H1 (cell line): ENCODE results near the gene ATXN7. TPM values are rescaled to one million over a fixed set of nuclear protein-coding genes. Genes with fewer than 3 reads are reported as not detected.

Source experiments
- ASH2L ChIP-seq: fragments of 200-600, 300-600 bp; sonication (generic); IDR thresholded peaks from one replicate; pipeline ENCODE4 v1.7.1; 2017; ENCODE audit warnings: low read length
- BACH1 ChIP-seq: IDR thresholded peaks from 2 replicates; pipeline ENCODE4 v1.6.1; 2012; ENCODE audit warnings: low read length, improper control_type of control experiment
- CHD7 ChIP-seq: fragments of 300-600 bp; sonication (generic); IDR thresholded peaks from 2 replicates; pipeline ENCODE4 v1.7.1; 2012; ENCODE audit warnings: low read length, moderate library complexity, mild to moderate bottlenecking, inconsistent platforms; ENCODE audit not compliant: insufficient replicate concordance
- CTCF ChIP-seq, 3 experiments: IDR thresholded peaks; 1 replicate in 2 of 3; 2 replicates in 1 of 3; pipeline versions ENCODE4 v1.5.1 to v1.6.1; 2011; ENCODE audit warnings: low read length in 3 of 3, mild to moderate bottlenecking in 3 of 3, inconsistent platforms in 2 of 3, low read depth in 1 of 3, moderate library complexity in 1 of 3; ENCODE audit not compliant: insufficient read depth in 1 of 3; ENCODE audit errors: control extremely low read depth in 1 of 3
- polyA plus RNA-seq, 7 experiments: library from polyadenylated mRNA; depleted of rRNA in 3 of 7; stranded (reverse) in 5 of 7; unstranded in 2 of 7; fragments of >200 nt in 5 of 7; fragments of 200-250 nt in 2 of 7; gene quantifications; 1 replicate in 5 of 7; 2 replicates in 1 of 7; 4 replicates in 1 of 7; pipeline versions ENCODE4 v1.2.1 to v1.2.3, GENCODE V29; 2011 to 2013; ENCODE audit warnings: missing spikeins in 2 of 7, mixed read lengths in 2 of 7
- total RNA-seq: library from RNA; stranded (reverse); fragmentation: NEBNext Ultra II Directional; extraction: Animal tissue kit (Norgen Biotek cat#: 25700); gene quantifications from 2 replicates; pipeline ENCODE4 v1.2.1, GENCODE V29; 2021

The ATXN7 gene
- total and polyA plus RNA-seq, 2 of the 8 experiments (the other 6 are each of a cell fraction or from before 2014, with no cell fraction given) = 15.5 to 16.8 TPM

GRCh38 chr3:63912768-63913588 is 49.3 kb downstream of the ATXN7 start (continued):
- TF ChIP-seq CHD7 (no peak), CTCF (IDR thresholded peaks at IDR 0.05; ENCODE audit: control extremely low read depth in 1 of 3, insufficient read depth in 1 of 3, low read depth in 1 of 3, low read length in 3 of 3) (no peak), ASH2L (peak; percentile 48), BACH1 (no peak)
